Endothelial cell of hepatic sinusoid (primary cell): ENCODE measurements around the gene ZNF746.
"Not testable (repeated sequence)": the region's sequence is repeated elsewhere in the genome, so short reads cannot be mapped to it uniquely, and the experiment has no call there.

Source experiments
- in situ Hi-C: cut with HindIII; loops from 2 replicates; pipeline ENCODE4 v1.10.0; 2017; ENCODE audit warnings: low sequenced_read_pairs

ZNF746 gene

DNA sequence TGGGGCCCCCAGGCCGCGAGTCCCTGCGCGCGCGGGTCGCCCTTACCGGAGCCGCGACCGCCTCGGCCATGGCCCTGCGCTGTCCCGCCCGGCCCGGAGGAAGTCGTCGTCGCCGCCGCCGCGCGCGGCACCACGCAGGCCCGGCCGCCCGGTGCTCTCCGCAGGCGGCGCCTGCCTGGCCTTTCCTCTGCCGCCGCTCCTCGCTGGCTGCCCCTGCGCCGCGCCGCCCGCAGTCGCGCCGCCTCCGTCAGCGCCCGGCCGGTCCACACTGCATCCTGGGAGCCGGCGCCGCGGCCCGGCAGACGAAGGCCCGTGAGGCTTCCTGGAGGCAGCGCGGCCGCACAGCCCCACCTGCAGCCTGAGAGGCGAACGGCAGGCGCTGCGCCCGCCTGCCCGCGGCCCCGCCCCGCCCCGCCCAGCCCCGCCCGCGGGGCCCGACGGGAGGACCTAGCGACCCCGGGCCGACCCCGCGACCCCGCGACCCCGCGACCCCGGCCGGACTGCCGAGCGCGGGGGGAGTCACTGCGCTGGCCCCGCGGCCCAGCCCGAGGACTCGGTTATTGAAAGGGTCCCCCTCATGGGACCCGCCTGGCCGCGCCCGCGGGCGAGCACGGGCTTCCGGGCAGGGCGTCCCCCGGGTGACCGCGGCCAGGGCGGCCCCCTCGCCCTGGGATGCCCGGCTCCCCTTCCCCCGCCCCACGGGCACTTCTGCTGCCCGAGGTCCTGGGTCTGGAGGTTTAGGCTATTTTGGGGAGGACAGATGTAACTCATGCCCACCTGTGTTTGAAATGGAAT lies at the start of gene ZNF746:
Gene ZNF746, minus strand, starts transcription at position 343 of the 795 bp plus-strand sequence. Its CDS starts 273 bp downstream, at position 70.
- in situ Hi-C loops: no loop called here

DNA sequence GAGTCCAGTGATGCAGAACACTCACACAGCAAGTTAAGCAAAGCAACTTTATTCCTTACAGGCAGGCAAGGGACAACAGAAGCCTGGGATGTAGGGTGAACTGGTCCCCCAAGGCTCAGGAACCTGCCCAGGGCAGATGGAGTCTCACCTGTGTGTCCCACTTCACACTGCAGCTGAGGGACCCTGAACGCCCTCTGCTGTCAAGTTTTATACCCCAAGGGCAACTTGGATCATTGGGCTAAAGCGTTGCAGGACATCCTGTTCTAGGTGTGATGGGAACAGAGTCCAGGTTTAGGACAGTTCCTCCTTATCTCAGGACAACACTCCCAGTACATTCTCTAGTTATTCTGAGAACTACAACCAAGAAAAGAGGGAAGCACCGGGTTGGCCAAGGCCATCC lies 49.5 kb upstream of the ZNF746 start:
- in situ Hi-C loops: no loop called here

GRCh38 chr7:149546331-149546730 lies 48.7 kb upstream of the ZNF746 start:
- in situ Hi-C loops: no loop called here

DNA sequence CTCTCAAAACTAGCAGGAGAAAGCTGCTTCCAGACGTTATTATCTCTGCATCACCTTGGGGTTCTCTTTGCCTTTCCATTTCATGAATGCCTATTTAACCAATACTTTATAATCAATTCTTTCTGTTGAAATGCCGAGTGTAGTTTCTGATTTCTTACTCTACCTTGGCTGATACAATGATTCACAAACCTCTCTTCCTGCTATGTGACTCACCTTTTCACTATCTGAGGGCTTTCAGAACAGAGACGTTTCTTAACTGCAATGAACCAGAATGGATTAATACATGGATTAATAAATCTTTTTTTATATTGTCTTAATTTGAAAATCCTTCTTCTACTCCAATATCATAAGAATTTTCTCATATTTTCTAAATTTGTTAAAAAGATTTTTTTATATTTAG lies 46.4 kb upstream of the ZNF746 start:
- in situ Hi-C loops: no loop called here

DNA sequence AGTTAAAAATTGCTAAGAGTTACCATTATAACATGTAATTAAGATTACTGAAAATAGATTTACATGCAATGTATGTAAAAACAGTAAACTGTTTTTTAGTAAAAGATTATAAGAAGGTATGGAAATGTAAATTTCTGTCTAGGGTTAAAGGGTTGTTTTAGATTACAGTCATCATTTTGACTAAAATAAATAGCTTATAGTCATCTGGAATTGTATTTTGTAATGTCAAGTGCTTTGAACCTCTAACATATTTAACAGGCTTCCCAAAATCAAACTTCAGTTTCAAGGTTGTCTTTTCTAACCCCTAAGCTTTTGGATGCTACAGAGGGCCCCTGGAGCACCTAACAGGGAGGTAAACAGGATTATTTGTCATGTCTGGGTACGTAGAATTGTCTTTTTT lies 35.0 kb upstream of the ZNF746 start:
- in situ Hi-C loops: no loop called here

GRCh38 chr7:149529136-149529718 lies 31.6 kb upstream of the ZNF746 start:
- in situ Hi-C loops: no loop called here

GRCh38 chr7:149527414-149527813 lies 29.8 kb upstream of the ZNF746 start:
- in situ Hi-C loops: no loop called here

GRCh38 chr7:149525280-149525679 lies 27.7 kb upstream of the ZNF746 start:
- in situ Hi-C loops: no loop called here

DNA sequence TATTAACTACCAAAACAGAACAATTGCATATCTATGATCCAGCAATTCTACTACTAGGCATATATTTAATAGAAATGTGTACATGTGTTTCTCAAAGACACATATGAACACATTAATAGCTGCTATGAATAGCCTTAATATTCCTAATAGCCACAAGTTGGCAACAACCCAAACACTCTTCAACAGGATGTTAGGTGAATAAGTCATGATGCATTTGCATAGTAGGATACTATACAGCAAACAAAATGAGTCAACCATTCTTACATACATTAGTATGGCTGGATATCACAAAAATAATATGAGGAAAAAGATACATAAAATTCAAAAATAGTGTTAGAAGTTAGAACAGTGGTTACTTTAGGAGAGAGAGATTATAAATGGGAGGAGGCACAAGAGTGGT lies 26.8 kb upstream of the ZNF746 start:
- in situ Hi-C loops: no loop called here

DNA sequence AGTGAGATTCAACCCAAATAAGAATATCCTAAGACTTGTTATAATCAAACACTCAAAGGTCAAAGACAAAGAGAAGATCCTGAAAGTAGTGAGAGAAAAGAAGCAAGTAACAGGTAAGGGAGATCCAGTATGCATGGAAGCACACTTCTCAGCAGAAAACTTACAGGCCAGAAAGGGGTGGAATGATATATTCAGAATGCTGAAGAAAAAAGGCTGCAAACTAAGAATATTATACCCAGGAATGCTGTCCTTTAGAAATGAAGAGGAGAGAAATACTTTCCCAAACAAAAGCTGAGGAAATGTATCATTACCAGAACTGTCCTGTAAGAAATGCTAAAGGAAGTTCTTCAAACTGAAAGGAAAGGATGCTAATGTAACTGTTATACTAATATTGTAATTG lies 12.6 kb upstream of the ZNF746 start:
- in situ Hi-C loops: no loop called here

- in situ Hi-C loops: no loop called here
Measured at GRCh38 chr7:149509774-149510173, 12.2 kb upstream of the ZNF746 start.

GRCh38 chr7:149505551-149505950 lies 7.9 kb upstream of the ZNF746 start:
- in situ Hi-C loops: no loop called here

- in situ Hi-C loops: no loop called here
Measured at GRCh38 chr7:149501651-149502050, 4.0 kb upstream of the ZNF746 start.

GRCh38 chr7:149500910-149501309 lies 3.3 kb upstream of the ZNF746 start:
- in situ Hi-C loops: no loop called here

- in situ Hi-C loops: no loop called here
Measured at GRCh38 chr7:149500201-149500600, 2.6 kb upstream of the ZNF746 start.

DNA sequence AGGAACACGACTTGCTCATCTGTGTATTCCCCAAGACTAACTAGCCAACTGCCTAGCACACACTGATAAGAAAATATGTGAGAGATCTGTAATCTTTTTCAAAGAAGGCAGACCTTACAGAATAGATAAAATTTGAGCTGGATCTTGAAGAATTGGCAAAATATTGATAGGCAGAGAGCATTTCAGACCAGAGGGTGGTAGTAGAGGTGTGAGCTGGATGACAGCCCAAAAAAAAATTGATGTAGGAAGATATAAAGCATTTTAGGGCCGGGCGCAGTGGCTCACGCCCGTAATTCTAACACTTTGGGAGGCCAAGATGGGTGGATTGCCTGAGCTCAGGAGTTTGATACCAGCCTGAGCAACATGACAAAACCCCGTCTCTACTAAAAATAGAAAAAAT lies 1.2 kb upstream of the ZNF746 start:
- in situ Hi-C loops: no loop called here

GRCh38 chr7:149496642-149497391 lies 792 bp downstream of the ZNF746 start:
- in situ Hi-C loops: no loop called here

DNA sequence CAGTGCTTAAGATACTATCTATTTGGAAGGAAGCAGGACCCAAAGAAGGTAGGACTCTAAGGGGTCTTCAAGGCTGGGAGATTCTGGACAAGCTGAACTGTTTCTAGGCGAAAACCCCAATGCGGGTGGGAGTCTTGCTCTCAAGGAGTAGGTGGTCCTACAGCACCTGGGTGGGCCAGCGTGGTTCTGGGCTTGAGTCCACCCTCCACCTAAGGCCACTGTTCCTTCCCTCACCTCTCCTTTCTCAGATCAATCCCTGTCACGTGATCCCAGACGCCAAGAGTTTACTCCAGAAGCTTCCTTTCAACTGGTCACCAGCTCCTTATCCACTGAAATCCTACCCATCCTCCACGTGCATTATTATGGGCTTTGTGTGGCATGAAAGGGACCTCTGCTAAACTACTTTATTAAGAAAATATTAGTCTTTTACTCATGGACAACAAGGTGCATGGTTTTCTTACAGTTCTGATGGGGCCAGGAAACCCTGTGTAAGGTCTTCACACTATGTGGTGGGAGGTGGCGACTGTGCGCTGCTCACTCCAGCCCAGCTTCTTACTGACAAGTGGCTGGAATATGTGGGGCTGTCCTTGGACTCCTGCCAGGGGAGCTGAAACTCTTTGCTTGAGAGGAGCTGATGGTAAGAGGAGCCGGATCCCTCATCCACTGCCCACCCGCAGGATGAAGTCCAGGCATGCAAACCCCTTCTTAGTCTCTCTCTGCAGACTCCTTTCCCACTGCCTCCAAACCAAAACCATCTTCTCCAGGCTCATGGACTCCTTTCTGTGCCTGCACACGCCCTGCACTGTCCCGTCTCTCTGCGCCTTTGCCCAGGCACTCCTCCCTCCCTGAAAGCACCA lies 1.6 kb downstream of the ZNF746 start:
- in situ Hi-C loops: no loop called here

DNA sequence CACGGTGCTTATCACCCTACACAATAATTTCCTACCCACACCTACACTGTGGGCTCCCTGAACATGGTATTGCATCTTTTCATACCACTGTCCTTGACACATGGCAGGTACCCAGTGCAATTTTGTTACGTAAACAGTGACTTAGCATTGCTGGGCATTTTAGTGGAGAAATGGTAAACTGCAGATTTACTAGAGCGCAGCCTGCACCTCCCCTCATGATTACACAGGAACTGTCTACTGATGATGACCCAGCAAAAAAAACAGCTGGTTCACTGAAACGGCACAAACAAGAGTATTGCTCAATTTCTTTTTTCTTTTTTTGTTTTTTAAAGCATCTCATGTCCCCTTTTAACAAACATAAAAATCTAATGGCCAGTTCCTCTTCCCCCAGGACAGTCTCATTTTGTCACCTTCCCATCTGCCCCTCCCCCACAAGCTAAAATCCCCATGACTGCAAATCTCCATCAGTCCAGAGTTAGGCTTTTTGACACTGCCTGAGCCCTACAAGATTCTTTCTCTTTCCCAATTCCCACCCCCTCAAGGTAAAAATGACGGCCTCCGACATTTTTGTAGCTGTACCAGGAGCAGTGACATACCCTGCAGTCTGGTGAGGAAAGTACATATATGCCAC lies 2.8 kb downstream of the ZNF746 start:
- in situ Hi-C loops: no loop called here

GRCh38 chr7:149493975-149494374 lies 3.6 kb downstream of the ZNF746 start:
- in situ Hi-C loops: not testable (repeated sequence)

DNA sequence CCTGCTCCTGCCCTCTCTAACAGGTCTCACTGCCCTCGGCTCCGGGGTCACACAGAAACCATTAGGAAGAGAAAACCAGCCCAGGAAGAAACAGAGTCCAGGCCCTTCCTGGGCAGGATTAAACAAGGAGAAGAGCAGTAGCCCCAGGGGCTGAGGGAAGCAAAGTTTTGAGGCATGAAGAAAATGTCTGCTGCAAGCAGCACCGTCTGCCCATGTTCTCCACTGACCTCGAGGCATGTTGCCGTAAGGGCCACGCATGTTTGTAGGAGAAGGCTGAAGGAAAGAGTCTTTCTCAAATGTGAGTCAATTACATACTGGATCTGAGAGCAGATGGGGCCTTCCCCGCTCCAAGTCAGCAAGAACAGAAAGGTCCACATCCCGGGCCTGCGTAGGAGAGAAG lies 4.2 kb downstream of the ZNF746 start:
- in situ Hi-C loops: no loop called here
